ENCODE data around the gene TREX2. TPM values are rescaled to one million over a fixed set of nuclear protein-coding genes. Genes with fewer than 3 reads are reported as not detected.

Gene TREX2, protein sequence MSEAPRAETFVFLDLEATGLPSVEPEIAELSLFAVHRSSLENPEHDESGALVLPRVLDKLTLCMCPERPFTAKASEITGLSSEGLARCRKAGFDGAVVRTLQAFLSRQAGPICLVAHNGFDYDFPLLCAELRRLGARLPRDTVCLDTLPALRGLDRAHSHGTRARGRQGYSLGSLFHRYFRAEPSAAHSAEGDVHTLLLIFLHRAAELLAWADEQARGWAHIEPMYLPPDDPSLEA
- total RNA-seq (2014; rRNA removed; shearing (Covaris generic)): 1.2 TPM in 1 of 2 replicates, not detected in the other

DNA sequence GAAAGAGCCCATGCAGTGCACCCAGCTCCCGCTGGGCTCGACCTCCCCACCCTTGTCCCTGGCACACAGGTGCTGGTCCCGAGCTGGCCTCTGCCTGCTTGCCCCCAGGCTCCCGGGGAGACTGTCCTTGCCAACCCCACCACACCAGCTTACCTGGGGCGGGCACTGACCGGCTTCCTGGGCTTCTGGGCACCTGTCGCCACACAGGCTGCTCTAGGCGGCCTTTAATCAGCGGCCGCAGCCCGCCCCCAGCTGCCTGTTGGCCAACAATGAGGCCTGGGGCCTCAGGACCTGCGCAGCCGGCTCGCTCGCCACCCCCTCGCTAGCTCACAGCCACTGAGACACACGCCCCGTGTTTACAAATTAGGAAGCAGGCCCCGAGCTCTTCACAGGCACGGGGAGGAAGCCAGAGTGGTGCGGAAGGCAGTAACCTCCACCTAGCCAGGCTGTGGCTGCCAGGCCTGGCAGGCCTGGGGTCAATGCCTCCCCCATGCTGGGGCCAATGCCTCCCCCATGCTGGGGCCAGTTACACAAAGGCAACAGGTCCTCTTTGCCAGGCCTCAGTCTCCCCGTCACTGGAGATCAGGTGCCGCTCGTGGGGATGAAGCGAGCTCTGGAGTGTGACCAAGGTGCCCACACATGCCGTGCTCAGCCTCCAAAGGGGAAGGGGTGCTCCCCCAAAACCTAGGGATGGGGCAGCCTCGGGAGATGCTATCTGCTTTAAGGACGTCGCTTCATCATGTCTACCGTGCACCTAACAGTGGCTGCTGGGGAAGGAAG lies at the start of gene TREX2:
TSS of gene TREX2 (minus strand) at position 201 of the 780 bp plus-strand sequence. CDS start 626 bp downstream, outside the sequence.
- no peak for DNase-seq (ENCODE audit: low spot score)

DNA sequence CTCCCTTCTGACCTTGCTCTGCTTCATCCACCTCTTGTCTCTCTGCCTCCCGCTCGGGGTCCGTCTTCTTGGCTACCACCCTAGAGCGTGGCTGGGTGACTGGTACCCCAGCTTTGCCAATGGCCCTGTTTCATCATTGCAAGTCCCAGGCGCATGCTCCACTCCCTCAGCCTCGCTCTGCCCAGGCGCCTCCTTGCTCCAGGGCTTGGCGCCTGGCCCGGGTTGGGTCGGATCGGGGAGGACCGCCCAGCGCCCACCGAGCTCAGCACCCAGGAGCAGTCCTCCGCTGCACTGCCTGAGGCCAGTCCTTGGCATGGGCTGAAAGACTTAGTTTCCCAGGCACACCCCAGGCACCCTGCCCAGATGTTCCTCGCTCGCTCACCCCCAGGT lies 49.5 kb upstream of the TREX2 start:
- DNase-seq (ENCODE audit: low spot score): no peak

DNA sequence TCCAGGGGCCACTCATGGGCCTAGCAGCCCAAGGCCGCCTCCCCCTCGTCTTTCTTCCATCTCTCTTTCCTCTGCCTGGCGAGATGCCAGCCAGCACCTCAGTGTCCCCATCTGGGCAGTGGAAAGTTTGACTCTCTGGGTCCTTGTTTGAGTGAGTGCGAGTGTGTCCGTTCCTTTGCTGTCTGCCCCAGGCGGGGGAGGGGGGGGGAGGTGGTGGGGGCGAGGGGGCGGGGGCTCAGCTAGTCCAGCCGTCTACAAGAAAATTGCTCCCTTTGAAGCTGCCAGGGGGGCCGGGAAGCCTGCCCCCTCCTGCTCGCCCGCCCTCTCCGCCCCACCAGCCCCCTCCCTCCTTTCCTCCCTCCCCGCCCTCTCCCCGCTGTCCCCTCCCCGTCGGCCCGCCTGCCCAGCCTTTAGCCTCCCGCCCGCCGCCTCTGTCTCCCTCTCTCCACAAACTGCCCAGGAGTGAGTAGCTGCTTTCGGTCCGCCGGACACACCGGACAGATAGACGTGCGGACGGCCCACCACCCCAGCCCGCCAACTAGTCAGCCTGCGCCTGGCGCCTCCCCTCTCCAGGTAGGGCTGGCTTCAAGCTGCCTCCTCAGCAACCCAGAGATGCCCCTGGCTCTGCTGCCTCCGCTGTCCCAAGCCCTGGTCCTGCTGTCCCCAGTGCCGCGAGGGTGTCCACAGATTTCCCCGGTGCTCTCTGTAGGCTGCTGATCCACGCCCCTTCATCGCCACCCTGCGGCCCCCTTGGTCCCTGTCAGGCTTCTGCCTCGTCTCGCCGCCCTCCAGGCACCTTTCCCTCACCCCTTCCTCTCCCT lies 48.9 kb upstream of the TREX2 start, which contains the start of gene BGN:
TSS of gene BGN (plus strand) at position 440 of the 821 bp plus-strand sequence. CDS start 9,652 bp downstream, outside the sequence.
- no peak for DNase-seq (ENCODE audit: low spot score)

DNA sequence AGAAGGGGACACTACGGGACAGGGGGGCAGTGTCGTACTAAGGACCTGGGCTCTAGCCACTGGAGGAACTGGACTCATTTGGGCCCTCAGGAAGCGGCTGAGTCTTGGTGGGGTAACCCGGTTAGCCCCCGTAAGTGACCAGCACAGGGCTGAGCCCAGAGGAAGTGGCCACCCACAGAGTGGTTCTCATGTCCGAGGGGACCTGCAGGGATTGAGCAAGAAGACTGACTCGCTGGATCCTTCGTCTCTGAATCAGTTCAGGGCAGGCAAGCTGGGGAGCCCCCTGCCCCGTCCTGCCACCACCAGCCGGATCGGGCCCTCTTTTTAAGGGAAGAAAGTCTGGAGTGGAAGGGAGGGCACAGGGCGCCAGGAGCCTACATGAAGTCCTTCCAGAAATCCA lies 48.2 kb upstream of the TREX2 start:
- DNase-seq (ENCODE audit: low spot score): no peak

- no peak for DNase-seq (ENCODE audit: low spot score)
Observed at GRCh38 chrX:153493085-153493484, 47.2 kb upstream of the TREX2 start.

- DNase-seq (ENCODE audit: low spot score): no peak
Observed at GRCh38 chrX:153492543-153492942, 46.7 kb upstream of the TREX2 start.

DNA sequence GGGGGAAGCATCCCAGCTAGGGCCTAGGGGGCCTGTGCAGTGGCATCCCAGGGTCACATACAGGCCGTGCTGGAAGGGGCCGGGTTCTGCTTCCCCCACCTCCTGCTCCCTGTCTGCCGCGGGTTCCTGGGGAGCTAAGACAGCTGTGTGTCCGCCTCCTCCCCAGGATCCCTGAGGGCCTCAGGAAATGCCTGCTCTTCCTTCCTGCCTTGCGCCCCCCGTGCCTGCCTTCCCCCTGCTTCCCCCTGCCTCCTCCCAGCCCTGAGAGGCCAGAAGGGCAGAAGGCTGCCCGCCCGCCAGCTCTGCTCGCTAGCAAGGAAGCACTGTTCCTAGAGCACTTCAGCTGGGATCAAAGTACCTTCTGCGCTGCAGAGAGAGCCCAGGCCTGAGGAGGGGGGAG lies 46.1 kb upstream of the TREX2 start:
- no peak for DNase-seq (ENCODE audit: low spot score)

GRCh38 chrX:153491351-153491914 lies 45.6 kb upstream of the TREX2 start:
- no peak for DNase-seq (ENCODE audit: low spot score)

- DNase-seq (ENCODE audit: low spot score): no peak
Observed at GRCh38 chrX:153490217-153490930, 44.5 kb upstream of the TREX2 start.

GRCh38 chrX:153488231-153488914 lies 42.5 kb upstream of the TREX2 start:
- no peak for DNase-seq (ENCODE audit: low spot score)

GRCh38 chrX:153487590-153488071 lies 41.8 kb upstream of the TREX2 start:
- DNase-seq (ENCODE audit: low spot score): no peak

GRCh38 chrX:153486171-153486570 lies 40.3 kb upstream of the TREX2 start:
- no peak for DNase-seq (ENCODE audit: low spot score)

DNA sequence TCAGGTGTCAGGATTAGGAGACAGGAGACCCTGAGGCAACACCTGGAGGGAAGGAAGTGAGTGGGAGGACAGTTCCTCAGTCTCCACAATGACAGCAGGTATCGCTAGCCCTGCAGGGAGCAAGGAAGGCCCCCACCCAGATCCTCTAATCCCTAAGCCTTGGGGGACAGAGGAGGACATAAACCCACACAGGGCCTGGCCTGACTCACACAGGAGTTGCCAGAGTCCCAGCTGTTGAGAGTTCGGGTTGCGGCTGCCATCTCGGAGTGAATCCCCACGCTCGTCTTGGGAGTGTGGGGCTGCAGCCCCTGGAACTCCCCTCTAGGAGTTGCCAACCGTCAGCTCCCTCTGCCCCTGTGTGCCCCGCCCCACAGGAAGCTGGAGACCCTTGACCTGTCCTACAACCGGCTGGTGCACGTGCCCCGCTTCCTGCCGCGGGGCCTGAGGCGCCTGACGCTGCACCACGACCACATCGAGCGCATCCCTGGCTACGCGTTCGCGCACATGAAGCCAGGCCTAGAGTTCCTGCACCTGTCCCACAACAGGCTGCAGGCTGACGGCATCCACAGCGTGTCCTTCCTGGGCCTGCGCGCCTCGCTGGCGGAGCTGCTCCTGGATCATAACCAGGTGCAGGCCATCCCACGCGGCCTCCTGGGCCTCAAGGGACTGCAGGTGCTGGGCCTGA lies 39.7 kb upstream of the TREX2 start:
- DNase-seq (ENCODE audit: low spot score): no peak

DNA sequence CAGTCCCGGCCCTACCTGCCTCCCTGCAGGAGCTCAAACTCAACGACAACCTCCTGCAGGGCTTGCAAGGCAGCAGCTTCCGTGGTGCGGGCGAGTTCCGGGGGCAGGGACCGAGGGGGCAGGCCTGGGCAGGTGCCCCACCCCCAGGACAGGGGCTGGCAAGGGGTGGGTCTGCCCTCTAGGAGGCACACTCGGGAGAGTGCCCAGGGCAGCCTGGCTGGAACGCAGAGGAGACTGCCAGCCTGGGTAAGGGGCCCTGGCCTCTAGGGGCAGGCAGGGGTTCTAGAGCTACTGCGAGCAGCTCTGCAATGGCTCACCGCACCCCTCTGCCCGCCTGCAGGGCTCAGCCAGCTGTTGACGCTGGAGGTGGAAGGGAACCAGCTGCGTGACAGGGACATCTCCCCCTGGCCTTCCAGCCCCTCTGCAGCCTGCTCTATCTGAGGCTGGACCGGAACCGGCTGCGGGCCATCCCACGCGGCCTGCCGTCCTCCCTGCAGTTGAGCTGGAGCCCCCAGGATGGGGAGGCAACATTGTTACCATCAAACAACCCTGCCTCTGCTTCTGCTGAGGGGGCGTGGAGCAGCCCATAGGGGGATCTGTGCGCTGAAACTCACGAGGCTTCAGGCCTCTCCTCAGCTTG lies 36.6 kb upstream of the TREX2 start:
- no peak for DNase-seq (ENCODE audit: low spot score)

- DNase-seq (ENCODE audit: low spot score): no peak
Observed at GRCh38 chrX:153481043-153481442, 35.2 kb upstream of the TREX2 start.

DNA sequence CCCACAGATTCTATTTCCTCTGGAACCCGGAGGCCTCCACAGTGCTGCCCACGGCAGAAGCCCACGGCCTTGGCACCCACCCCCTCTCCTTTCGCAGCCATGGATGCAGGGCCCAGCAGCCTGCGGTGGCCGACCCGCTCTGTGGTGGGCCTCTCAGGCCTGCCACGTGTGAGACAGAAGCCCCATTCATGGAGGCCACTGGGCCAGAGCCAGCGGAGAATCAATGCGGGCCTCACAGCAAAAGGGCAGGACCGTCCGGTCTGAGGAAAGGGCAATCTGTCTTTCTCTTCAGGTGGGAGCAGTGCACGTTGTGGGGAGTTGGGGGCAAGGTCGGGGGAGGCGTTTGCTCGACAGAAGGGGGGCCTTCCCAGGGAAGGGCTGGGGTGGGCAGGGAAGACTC lies 32.9 kb upstream of the TREX2 start:
- DNase-seq (ENCODE audit: low spot score): no peak

DNA sequence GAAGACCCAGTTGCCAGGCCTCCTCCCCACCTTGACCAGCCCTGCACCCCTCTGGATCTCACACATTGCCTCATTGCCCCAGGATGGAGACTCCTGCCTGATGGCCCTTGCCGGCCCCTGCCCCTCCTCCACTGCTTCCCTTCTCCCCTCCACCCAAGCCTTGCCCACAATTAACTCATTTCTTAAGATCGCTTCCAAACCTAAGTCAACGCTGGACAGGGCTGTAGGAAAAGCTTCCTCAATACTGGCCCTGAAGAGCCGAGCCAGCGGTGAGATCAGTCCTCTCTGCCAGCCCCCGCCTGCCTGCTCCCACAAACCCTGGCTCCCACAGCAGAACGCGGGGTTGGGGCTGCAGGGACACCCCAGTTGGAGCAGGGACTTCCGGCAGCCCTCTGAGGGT lies 32.0 kb upstream of the TREX2 start:
- no peak for DNase-seq (ENCODE audit: low spot score)

GRCh38 chrX:153477364-153477857 lies 31.6 kb upstream of the TREX2 start:
- peak; percentile 11 for DNase-seq (ENCODE audit: low spot score)

- peak; percentile 81 for DNase-seq (ENCODE audit: low spot score)
Observed at GRCh38 chrX:153476666-153477363, 31.0 kb upstream of the TREX2 start.

Data from H4 (cell line).